Activated CD8-positive, alpha-beta memory T cell treated with anti-CD3 and anti-CD28 coated beads, Interleukin-2, amount 50 U/mL, for 1 hour (primary cell): ENCODE data around the gene IL5.

Experiments used
- DNase-seq: peaks from one replicate; pipeline ENCODE4 v3.0.0-alpha.2; 2020; ENCODE audit errors: extremely low read depth

Gene IL5

GRCh38 chr5:132498686-132499271 is 44.5 kb downstream of the IL5 start:
- no peak for DNase-seq

DNA sequence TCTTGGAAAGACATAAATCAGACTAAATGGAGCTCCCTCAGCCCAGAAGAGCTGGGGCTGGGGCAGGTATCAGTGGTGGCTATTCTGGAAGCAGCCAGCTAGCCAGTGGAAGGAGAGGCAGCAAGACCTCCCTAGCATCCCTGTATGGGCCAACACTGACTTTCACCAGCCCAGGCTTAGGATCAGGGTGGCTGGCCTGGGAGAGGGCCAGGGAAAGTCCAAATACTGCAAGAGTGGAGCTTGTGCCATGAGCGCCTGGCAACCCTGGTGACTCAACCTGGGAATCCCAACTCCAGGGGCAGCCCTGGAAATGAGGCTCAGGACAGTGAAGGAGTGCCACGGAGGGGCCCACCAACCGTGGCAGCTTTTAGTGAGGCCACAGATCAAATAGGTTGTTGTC is 45.2 kb downstream of the IL5 start:
- DNase-seq: no peak

DNA sequence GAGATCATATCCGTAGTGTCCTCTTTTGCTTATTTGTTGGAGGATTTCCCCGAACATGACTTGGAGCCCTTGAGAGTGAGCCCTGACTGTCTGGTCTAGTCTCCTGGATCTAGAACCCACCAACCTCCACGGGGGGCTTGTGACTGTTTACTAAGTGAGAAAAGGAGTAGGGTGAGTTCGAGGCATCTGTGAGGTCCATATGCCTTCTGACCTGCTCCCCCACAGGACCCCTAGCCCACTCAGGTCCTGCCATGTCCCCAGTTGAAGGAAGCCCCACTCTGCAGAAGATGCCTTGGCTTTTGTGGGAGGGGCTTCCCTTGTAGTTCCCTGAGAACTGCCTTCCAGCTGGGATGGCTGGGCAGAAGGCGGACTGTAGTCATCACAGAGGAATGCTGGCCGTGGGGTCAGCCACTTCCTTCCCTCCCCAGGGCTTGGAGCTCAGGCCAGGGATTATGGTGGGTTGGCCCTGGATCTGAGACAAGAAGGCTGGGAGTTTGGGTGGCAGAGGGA is 45.8 kb downstream of the IL5 start:
- no peak for DNase-seq

- DNase-seq: no peak
These were observed 46.5 kb downstream of the IL5 start for GRCh38 chr5:132496631-132497487.

GRCh38 chr5:132496191-132496630 is 47.1 kb downstream of the IL5 start:
- DNase-seq: peak; percentile 50

DNA sequence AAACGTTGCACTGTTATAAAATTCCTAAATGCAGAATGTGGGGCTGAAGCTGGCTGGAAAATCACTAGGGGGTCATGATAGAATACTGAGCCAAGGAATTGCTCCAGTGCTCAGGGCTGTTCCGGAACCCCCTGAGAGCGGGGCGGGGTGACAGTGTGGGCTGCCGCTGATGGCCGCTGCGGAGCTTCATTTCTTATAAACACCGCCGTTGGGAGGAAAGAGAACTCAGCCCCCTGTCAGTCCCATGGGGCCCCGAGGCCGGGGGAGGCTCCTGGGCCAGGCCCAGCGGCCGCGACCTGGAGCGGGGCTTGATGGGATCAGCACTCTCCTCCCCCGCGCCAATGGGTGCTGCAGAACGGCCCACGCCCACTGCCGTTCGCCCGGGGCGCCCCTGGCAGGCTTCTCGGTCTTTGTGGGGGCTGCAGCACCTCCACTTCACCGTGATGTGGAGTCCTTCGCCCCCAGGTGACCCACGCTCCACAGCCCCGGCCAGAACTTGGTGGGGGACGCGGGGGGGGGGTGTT is 47.6 kb downstream of the IL5 start:
- DNase-seq: no peak

- no peak for DNase-seq
These were observed 49.5 kb downstream of the IL5 start for GRCh38 chr5:132493821-132494220.

DNA sequence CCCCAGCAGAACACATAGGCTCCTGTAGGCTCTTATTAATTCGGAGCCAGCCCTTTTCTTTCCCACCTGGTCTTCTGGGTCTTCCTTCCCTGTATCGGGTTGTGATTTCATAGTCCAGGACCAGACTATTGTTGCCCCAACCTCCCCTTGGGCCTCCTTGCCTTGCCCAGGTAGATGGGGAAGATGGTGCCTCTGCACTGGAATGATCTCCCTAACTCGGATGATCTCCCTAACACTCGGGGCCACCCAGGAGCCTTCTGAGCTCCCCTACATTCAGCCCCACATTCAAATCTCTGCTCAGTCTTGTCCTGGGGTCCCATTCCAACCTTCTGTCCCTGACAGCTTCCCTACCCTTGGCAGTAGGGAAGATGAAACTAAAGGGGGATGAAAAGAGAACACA is 50.1 kb downstream of the IL5 start:
- DNase-seq: no peak

- DNase-seq: no peak
These were observed 50.8 kb downstream of the IL5 start for GRCh38 chr5:132492386-132493125.
